ENCODE results near the gene EYS.

- TF ChIP-seq CTCF (IDR thresholded peaks at IDR 0.05) (no peak), EP300 (IDR thresholded peaks at IDR 0.05) (no peak), POLR2AphosphoS5 (IDR thresholded peaks at IDR 0.05) (no peak)
These were observed 1115.4 kb downstream of the EYS start for GRCh38 chr6:64591676-64592036.
